HEK293 (cell line): ENCODE data around the gene ZNF273.

Experiments
- SETDB1 ChIP-seq: IDR thresholded peaks from one replicate; pipeline ENCODE4 v1.6.1; 2017; ENCODE audit warnings: mild to moderate bottlenecking, low read length, moderate library complexity, mixed read lengths; ENCODE audit not compliant: insufficient read length
- ZEB2 ChIP-seq: fragments of 450-650 bp; formaldehyde crosslinking; IDR thresholded peaks from 2 replicates; pipeline ENCODE4 v1.5.1; 2016; ENCODE audit warnings: missing biosample characterization, missing genetic modification characterization
- ZNF555 ChIP-seq: fragments of 450-650 bp; formaldehyde crosslinking; conservative IDR thresholded peaks from 2 replicates; pipeline ENCODE4 v1.5.1; 2017; ENCODE audit warnings: missing biosample characterization, mild to moderate bottlenecking, missing genetic modification characterization, inconsistent platforms
- ZNF664 ChIP-seq: fragments of 450-650 bp; formaldehyde crosslinking; IDR thresholded peaks from 2 replicates; pipeline ENCODE4 v1.5.1; 2016; ENCODE audit warnings: missing biosample characterization, missing genetic modification characterization
- TF ChIP-seq, protein P1 (sequence below): fragments of 450-650 bp; formaldehyde crosslinking; IDR thresholded peaks from 2 replicates; pipeline ENCODE4 v1.5.1; 2016; ENCODE audit warnings: missing biosample characterization, missing genetic modification characterization
- TF ChIP-seq, protein P2 (sequence below): fragments of 450-650 bp; formaldehyde crosslinking; IDR thresholded peaks from 2 replicates; pipeline ENCODE4 v1.5.1; 2016; ENCODE audit warnings: missing biosample characterization, missing genetic modification characterization

DNA sequence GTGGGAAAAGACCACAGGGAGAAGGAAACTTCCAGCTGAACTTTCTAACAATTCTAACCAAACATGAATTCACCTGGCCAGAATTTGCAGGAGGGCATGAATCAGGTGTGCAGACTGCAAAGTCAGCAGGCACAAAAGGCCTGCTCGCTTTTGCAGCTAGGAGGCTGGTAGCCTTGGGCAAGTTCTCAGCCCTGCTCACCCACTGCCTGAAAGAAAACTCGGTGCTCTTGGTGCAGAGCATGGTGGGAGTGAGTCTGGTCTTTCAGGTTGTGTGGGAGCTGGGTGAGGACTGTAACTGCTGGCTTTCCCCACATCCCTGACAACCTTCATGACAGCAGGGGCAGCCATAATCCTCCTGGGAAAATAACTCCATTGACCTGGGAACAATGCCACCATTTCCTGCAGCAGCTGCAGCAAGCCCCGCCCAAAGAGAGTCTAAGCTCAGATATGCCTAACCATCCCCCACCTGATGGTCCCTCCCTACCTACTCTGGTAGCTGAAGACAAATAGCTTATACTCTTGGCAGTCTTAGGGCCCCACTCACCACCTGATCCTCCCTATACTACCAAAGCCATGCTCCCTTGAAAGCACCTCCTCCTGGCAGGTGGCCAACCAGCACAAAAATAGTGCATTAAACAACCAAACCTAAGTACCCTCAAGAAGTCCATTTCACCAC, 56.1 kb downstream of the ZNF273 start:
- TF ChIP-seq, protein P1, sequence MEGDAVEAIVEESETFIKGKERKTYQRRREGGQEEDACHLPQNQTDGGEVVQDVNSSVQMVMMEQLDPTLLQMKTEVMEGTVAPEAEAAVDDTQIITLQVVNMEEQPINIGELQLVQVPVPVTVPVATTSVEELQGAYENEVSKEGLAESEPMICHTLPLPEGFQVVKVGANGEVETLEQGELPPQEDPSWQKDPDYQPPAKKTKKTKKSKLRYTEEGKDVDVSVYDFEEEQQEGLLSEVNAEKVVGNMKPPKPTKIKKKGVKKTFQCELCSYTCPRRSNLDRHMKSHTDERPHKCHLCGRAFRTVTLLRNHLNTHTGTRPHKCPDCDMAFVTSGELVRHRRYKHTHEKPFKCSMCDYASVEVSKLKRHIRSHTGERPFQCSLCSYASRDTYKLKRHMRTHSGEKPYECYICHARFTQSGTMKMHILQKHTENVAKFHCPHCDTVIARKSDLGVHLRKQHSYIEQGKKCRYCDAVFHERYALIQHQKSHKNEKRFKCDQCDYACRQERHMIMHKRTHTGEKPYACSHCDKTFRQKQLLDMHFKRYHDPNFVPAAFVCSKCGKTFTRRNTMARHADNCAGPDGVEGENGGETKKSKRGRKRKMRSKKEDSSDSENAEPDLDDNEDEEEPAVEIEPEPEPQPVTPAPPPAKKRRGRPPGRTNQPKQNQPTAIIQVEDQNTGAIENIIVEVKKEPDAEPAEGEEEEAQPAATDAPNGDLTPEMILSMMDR (tag by site-specific recombination): no peak
- no peak for TF ChIP-seq ZEB2 (tag by site-specific recombination)
- TF ChIP-seq ZNF555 (tag by site-specific recombination): no peak
- TF ChIP-seq, protein P2, sequence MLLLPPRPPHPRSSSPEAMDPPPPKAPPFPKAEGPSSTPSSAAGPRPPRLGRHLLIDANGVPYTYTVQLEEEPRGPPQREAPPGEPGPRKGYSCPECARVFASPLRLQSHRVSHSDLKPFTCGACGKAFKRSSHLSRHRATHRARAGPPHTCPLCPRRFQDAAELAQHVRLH: no peak
- no peak for TF ChIP-seq SETDB1
- no peak for TF ChIP-seq ZNF664 (tag by site-specific recombination)
